ENCODE data around the gene CCNK.

Gene CCNK

GRCh38 chr14:99441918-99442317 lies 39.3 kb upstream of the CCNK start:
- peaks cover 15% of the 10 kb centered on the region for H3K79me2 ChIP-seq
- H3K27ac ChIP-seq: no peak overlapping the region
- no peaks in the 10 kb centered on the region for H3K36me3 ChIP-seq (ENCODE audit: control insufficient read depth, insufficient read depth, low read length)
- peaks cover under 1% of the 10 kb centered on the region for H3K4me1 ChIP-seq
- H3K4me3 ChIP-seq (ENCODE audit: low read depth, low read length): no peak overlapping the region
- TF ChIP-seq CTCF (IDR thresholded peaks at IDR 0.05): no peak
- H2AFZ ChIP-seq: no peak overlapping the region
- H3K9me3 ChIP-seq (ENCODE audit: control insufficient read depth, low read length): no peaks in the 10 kb centered on the region
- no peak overlapping the region for H3K4me2 ChIP-seq (ENCODE audit: low read length)
- H3K27me3 ChIP-seq (ENCODE audit: control insufficient read depth, insufficient read depth, low read length): no peaks in the 10 kb centered on the region
- H3K9ac ChIP-seq: no peak overlapping the region

- H3K27ac ChIP-seq: no peak overlapping the region
- no peak overlapping the region for H3K9ac ChIP-seq
- no peaks in the 10 kb centered on the region for H3K36me3 ChIP-seq (ENCODE audit: control insufficient read depth, insufficient read depth, low read length)
- H3K4me2 ChIP-seq (ENCODE audit: low read length): no peak overlapping the region
- H3K4me1 ChIP-seq: no peaks in the 10 kb centered on the region
- H3K27me3 ChIP-seq (ENCODE audit: control insufficient read depth, insufficient read depth, low read length): no peaks in the 10 kb centered on the region
- no peak overlapping the region for H3K4me3 ChIP-seq (ENCODE audit: low read depth, low read length)
- no peaks in the 10 kb centered on the region for H3K9me3 ChIP-seq (ENCODE audit: control insufficient read depth, low read length)
- no peak overlapping the region for H2AFZ ChIP-seq
- TF ChIP-seq CTCF (IDR thresholded peaks at IDR 0.05): no peak
- peaks cover 10% of the 10 kb centered on the region for H3K79me2 ChIP-seq
These were observed 35.3 kb upstream of the CCNK start for GRCh38 chr14:99445931-99446330.

- no peak for TF ChIP-seq CTCF (IDR thresholded peaks at IDR 0.05)
- Histone ChIP-seq H3K4me2 (ENCODE audit: low read length) (no peak overlapping the region), H2AFZ (no peak overlapping the region), H3K36me3 (ENCODE audit: control insufficient read depth, insufficient read depth, low read length) (no peaks in the 10 kb centered on the region), H3K4me1 (no peaks in the 10 kb centered on the region), H3K79me2 (peaks cover 12% of the 10 kb centered on the region), H3K9ac (no peak overlapping the region), H3K9me3 (ENCODE audit: control insufficient read depth, low read length) (no peaks in the 10 kb centered on the region), H3K27me3 (ENCODE audit: control insufficient read depth, insufficient read depth, low read length) (no peaks in the 10 kb centered on the region), H3K27ac (no peak overlapping the region), H3K4me3 (ENCODE audit: low read depth, low read length) (no peak overlapping the region)
These were observed 33.5 kb upstream of the CCNK start for GRCh38 chr14:99447739-99448138.

- Histone ChIP-seq H3K4me2 (ENCODE audit: low read length) (no peak overlapping the region), H3K4me1 (no peaks in the 10 kb centered on the region), H3K36me3 (ENCODE audit: control insufficient read depth, insufficient read depth, low read length) (no peaks in the 10 kb centered on the region), H2AFZ (no peak overlapping the region), H3K27me3 (ENCODE audit: control insufficient read depth, insufficient read depth, low read length) (no peaks in the 10 kb centered on the region), H3K4me3 (ENCODE audit: low read depth, low read length) (no peak overlapping the region), H3K27ac (no peak overlapping the region), H3K79me2 (peaks cover 16% of the 10 kb centered on the region), H3K9ac (no peak overlapping the region), H3K9me3 (ENCODE audit: control insufficient read depth, low read length) (no peaks in the 10 kb centered on the region)
- no peak for TF ChIP-seq CTCF (IDR thresholded peaks at IDR 0.05)
These were observed 30.9 kb upstream of the CCNK start for GRCh38 chr14:99450266-99450665.

- Histone ChIP-seq H3K79me2 (peaks cover 16% of the 10 kb centered on the region), H3K4me2 (ENCODE audit: low read length) (no peak overlapping the region), H3K9ac (no peak overlapping the region), H3K4me1 (no peaks in the 10 kb centered on the region), H3K27me3 (ENCODE audit: control insufficient read depth, insufficient read depth, low read length) (no peaks in the 10 kb centered on the region), H2AFZ (no peak overlapping the region), H3K9me3 (ENCODE audit: control insufficient read depth, low read length) (no peaks in the 10 kb centered on the region), H3K36me3 (ENCODE audit: control insufficient read depth, insufficient read depth, low read length) (no peaks in the 10 kb centered on the region), H3K4me3 (ENCODE audit: low read depth, low read length) (no peak overlapping the region), H3K27ac (no peak overlapping the region)
- TF ChIP-seq CTCF (IDR thresholded peaks at IDR 0.05): no peak
These were observed 30.0 kb upstream of the CCNK start for GRCh38 chr14:99451234-99451633.
